ENCODE results near the gene TMEM72.

Gene TMEM72

DNA sequence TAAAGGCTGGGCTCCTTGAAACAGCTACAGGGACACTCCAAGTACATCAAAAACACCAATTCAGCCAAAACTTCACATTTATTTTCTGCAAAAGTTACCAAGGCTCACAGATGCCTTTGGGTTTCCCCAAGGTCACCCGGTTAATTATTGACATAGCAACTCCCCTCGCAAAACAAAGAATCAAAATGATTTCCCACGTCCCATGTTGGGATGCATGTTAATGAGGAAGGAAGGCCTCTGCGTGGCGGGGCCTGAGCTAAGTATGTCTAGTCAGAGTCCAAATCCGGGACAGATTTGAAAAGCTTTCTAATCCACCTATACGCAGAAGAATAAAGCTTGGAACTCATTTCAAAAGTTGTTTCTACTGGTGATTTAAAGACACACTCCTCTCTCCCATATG is 535 bp upstream of the TMEM72 start:
- in situ Hi-C loops (cut with HindIII; ENCODE audit: low sequenced_read_pairs): no loop called here
- no peak overlapping the region for H3K4me3 ChIP-seq (ENCODE audit: low read depth, low read length)
- no peak for DNase-seq (ENCODE audit: low read depth)
- no peak for TF ChIP-seq CTCF (IDR thresholded peaks at IDR 0.05; ENCODE audit: low read depth, low read length, missing control alignments)

- in situ Hi-C loops (cut with HindIII; ENCODE audit: low sequenced_read_pairs): no loop called here
- TF ChIP-seq CTCF (IDR thresholded peaks at IDR 0.05; ENCODE audit: low read depth, low read length, missing control alignments): no peak
- H3K4me3 ChIP-seq (ENCODE audit: low read depth, low read length): no peak overlapping the region
- DNase-seq (ENCODE audit: low read depth): no peak
Observed at GRCh38 chr10:44911951-44912350, 814 bp downstream of the TMEM72 start.

DNA sequence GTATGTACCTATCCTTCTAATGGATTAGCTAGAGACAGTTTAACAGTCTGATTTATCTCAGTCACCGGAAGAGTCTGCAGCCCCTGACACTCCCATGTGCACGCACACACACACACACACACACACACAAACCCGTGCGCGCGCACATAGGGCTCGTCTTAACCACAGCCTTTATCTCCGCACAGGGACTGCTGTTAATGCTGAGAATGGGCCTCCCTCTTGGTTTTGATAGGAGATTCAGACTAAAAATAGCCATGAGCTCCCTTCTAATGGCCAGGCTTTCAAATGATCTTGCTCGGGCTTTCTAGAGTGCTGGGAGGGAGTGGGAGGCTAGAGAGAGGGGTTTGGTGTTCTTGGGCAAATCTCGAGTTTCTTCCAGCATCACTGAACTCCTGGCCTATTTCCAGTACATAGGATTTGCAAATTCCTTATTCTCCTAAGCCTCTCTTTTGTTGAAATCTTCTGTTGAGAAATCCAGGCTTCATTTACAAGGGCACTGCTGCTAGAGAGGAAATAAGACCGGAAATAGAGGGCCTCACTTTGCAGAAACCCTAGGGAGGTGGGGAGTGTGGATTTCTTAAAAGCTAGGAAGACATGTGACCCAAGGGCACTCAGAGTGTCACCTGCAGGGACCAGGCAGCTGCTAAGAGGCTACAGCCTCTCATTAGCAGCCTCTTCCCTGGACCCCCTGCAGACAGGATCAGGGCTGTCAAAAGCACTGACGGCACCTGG is 2.4 kb downstream of the TMEM72 start:
- in situ Hi-C loops (cut with HindIII; ENCODE audit: low sequenced_read_pairs): no loop called here
- no peak for TF ChIP-seq CTCF (IDR thresholded peaks at IDR 0.05; ENCODE audit: low read depth, low read length, missing control alignments)
- DNase-seq (ENCODE audit: low read depth): no peak
- H3K4me3 ChIP-seq (ENCODE audit: low read depth, low read length): no peak overlapping the region

DNA sequence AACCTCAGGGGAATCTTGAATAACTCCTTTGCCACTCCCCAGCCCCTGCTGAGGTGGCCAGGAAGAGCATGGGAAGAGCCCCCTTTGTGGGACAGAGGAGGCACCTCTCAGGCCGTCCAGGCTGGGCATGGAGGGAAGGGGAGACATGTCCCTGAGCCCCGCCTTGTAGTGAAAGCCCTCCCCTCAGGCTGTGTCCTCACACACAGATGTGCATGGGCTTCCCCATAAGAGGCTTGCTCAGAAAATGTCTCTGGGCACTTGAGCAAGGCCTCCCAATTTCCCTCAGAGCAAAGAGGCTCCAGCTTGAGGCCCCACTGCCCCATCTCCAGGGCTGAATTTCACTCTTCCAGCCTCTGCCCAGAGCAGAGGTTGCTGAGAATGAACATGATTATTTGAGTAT is 3.8 kb downstream of the TMEM72 start:
- in situ Hi-C loops (cut with HindIII; ENCODE audit: low sequenced_read_pairs): no loop called here
- no peak for DNase-seq (ENCODE audit: low read depth)
- H3K4me3 ChIP-seq (ENCODE audit: low read depth, low read length): no peak overlapping the region
- no peak for TF ChIP-seq CTCF (IDR thresholded peaks at IDR 0.05; ENCODE audit: low read depth, low read length, missing control alignments)

DNA sequence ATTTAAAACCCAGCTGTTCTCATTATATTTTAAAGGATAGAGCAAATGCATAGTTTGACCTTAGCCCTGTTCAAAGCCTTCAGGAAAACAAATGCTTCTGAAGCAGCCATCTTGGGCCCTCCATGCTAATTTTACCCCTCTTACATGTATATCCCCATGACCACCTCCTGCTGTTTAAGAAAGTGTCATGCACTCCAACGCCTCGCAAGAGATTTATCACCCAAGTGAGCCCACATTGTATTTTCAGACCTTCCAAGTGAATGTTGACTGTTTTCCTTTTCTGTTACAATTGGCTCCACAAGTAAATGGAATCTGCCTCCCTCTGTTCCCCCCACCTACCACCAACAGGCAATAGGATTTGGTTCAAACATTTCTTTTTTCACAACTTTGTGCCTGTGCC is 5.3 kb downstream of the TMEM72 start:
- no peak for DNase-seq (ENCODE audit: low read depth)
- no peak overlapping the region for H3K4me3 ChIP-seq (ENCODE audit: low read depth, low read length)
- in situ Hi-C loops (cut with HindIII; ENCODE audit: low sequenced_read_pairs): no loop called here
- TF ChIP-seq CTCF (IDR thresholded peaks at IDR 0.05; ENCODE audit: low read depth, low read length, missing control alignments): no peak

DNA sequence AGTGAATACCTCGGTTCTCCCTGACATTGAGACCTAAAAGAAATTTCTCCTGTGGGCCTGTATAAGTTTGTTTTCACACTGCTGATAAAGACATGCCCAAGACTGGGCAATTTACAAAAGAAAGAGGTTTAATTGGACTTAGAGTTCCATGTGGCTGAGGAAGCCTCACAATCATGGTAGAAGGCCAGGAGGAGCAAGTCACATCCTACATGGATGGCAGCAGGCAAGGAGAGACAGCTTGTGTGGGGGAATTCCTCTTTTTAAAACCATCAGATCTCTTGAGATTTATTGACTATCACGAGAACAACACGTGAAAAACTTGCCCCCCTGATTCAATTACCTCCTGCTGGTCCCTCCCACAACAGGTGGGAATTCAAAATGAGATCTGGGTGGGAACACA is 6.7 kb downstream of the TMEM72 start:
- DNase-seq (ENCODE audit: low read depth): no peak
- no peak overlapping the region for H3K4me3 ChIP-seq (ENCODE audit: low read depth, low read length)
- no peak for TF ChIP-seq CTCF (IDR thresholded peaks at IDR 0.05; ENCODE audit: low read depth, low read length, missing control alignments)
- in situ Hi-C loops (cut with HindIII; ENCODE audit: low sequenced_read_pairs): no loop called here

Data from astrocyte of the cerebellum (primary cell).